Stomach (tissue), 9 donors: ENCODE measurements around the gene ACVR1. TPM values are rescaled to one million over a fixed set of nuclear protein-coding genes. Genes with fewer than 3 reads are reported as not detected.

ENCODE experiments used
- DNase-seq, 2 donors: peaks; one replicate each; pipeline versions ENCODE4 v3.0.0 to v3.0.0-alpha.2; 2013 to 2019
- H3K27ac ChIP-seq, 5 donors: fragments of 200-600 bp in 4 of 5; sonication (generic) in 4 of 5; one replicate each; pipeline ENCODE4 v1.5.1; 2013 to 2019; ENCODE audit warnings: mild to moderate bottlenecking in 1 of 5, moderate library complexity in 1 of 5
- H3K27me3 ChIP-seq, 3 donors: fragments of 200-600 bp; sonication (generic); one replicate each; pipeline ENCODE4 v1.5.1; 2017 to 2019; ENCODE audit warnings: mixed run types in 1 of 3
- H3K36me3 ChIP-seq, 4 donors: fragments of 200-600 bp; sonication (generic); 1 replicate in 3 of 4; 2 replicates in 1 of 4; pipeline ENCODE4 v1.5.1; 2016 to 2019
- H3K4me1 ChIP-seq, 4 donors: fragments of 200-600 bp; sonication (generic); one replicate each; pipeline ENCODE4 v1.5.1; 2016 to 2019
- H3K4me3 ChIP-seq, 4 donors: fragments of 200-600 bp; sonication (generic) in 3 of 4; one replicate each; pipeline ENCODE4 v1.5.1; 2016 to 2019; ENCODE audit warnings: mild to moderate bottlenecking in 1 of 4
- H3K9me3 ChIP-seq, 4 donors: fragments of 200-600 bp; sonication (generic); one replicate each; pipeline ENCODE4 v1.5.1; 2016 to 2019
- CTCF ChIP-seq, 7 experiments: fragments of 450-650 bp in 4 of 7; fragments of 200-600 bp in 3 of 7; sonication (generic) in 3 of 7; IDR thresholded peaks; one replicate each; pipeline ENCODE4 v1.5.1; 2016 to 2019; ENCODE audit warnings: antibody characterized with exemption in 7 of 7, control low read depth in 2 of 7, mild to moderate bottlenecking in 1 of 7
- EP300 ChIP-seq: sonication (generic); formaldehyde crosslinking; IDR thresholded peaks from one replicate; pipeline ENCODE4 v1.6.1; 2017; ENCODE audit warnings: antibody characterized with exemption
- POLR2A ChIP-seq, 4 donors: fragments of 450-650 bp; IDR thresholded peaks; one replicate each; pipeline ENCODE4 v1.6.1; 2016; ENCODE audit warnings: antibody characterized with exemption in 4 of 4, control low read depth in 2 of 4, mild to moderate bottlenecking in 1 of 4, moderate library complexity in 1 of 4
- POLR2AphosphoS5 ChIP-seq, 3 donors: sonication (generic); formaldehyde crosslinking; IDR thresholded peaks; one replicate each; pipeline ENCODE4 v1.6.1; 2016; ENCODE audit warnings: antibody characterized with exemption in 3 of 3
- WGBS, 5 donors: extraction: QIAGEN DNeasy Blood & Tissue Kit in 3 of 5; methylation state at CpG; one replicate each; pipeline versions ENCODE4 v1.1.5 to v1.1.7; 2013 to 2018; 5-methylcytosine and 5-hydroxymethylcytosine counted together
- intact Hi-C: fragments of 100-400 bp; cut with DNase I; formaldehyde crosslinking; loops from one replicate; pipeline ENCODE4 v1.15.1; 2023; ENCODE audit warnings: low total_unique reads
- polyA plus RNA-seq, 3 donors: library from polyadenylated mRNA; stranded (reverse); fragments of 200-250 nt; gene quantifications; one replicate each; pipeline ENCODE4 v1.2.3, GENCODE V29; 2013
- total RNA-seq, 5 donors: library from RNA; depleted of rRNA; stranded (reverse); fragments of >200 nt; gene quantifications; one replicate each; pipeline versions ENCODE4 v1.1.0 to v1.2.3, GENCODE V29; 2014 to 2016
- donor health status: healthy with polysubstance abuse.
- donor health status: Bipolar disorder and iron deficiency.
- donor health status: healthy.

Gene ACVR1
- total and polyA plus RNA-seq, 8 donors: 2.3 to 32.1 (median 5.6) TPM

GRCh38 chr2:157922815-157923214 is 46.7 kb upstream of the ACVR1 start:
- Histone ChIP-seq H3K27me3 (no peaks in the 10 kb centered on the region), H3K4me3 (no peak overlapping the region), H3K27ac (no peak overlapping the region), H3K36me3 (no peaks in the 10 kb centered on the region), H3K9me3 (no peaks in the 10 kb centered on the region), H3K4me1 (no peaks in the 10 kb centered on the region)
- no peak for DNase-seq
- intact Hi-C loops: no loop called here
- TF ChIP-seq POLR2AphosphoS5 (IDR thresholded peaks at IDR 0.05) (no peak), EP300 (no peak), CTCF (IDR thresholded peaks at IDR 0.05) (no peak), POLR2A (IDR thresholded peaks at IDR 0.05) (no peak)
- WGBS, 5 donors: 89 to 95% (median 93%) methylated on average over 1 of the region's 1 CpG

GRCh38 chr2:157922336-157922735 is 46.2 kb upstream of the ACVR1 start:
- intact Hi-C loops: no loop called here
- Histone ChIP-seq H3K27ac (no peak overlapping the region), H3K4me1 (no peaks in the 10 kb centered on the region), H3K27me3 (no peaks in the 10 kb centered on the region), H3K36me3 (no peaks in the 10 kb centered on the region), H3K4me3 (no peak overlapping the region), H3K9me3 (no peaks in the 10 kb centered on the region)
- TF ChIP-seq POLR2A (IDR thresholded peaks at IDR 0.05): no peak
- no peak for TF ChIP-seq POLR2AphosphoS5 (IDR thresholded peaks at IDR 0.05)
- TF ChIP-seq EP300: no peak
- no peak for TF ChIP-seq CTCF (IDR thresholded peaks at IDR 0.05)
- 80 to 90% (median 85%) methylated on average over 5 of the region's 5 CpGs for whole genome bisulfite sequencing, 5 donors
- DNase-seq: no peak

- 57 to 82% (median 73%) methylated on average over 1 of the region's 1 CpG for WGBS, 5 donors
- H3K36me3 ChIP-seq: no peaks in the 10 kb centered on the region
- H3K4me1 ChIP-seq: no peaks in the 10 kb centered on the region
- H3K27ac ChIP-seq: no peak overlapping the region
- H3K27me3 ChIP-seq: no peaks in the 10 kb centered on the region
- TF ChIP-seq CTCF (IDR thresholded peaks at IDR 0.05): no peak
- TF ChIP-seq EP300: no peak
- no peak for TF ChIP-seq POLR2A (IDR thresholded peaks at IDR 0.05)
- no peak for TF ChIP-seq POLR2AphosphoS5 (IDR thresholded peaks at IDR 0.05)
- no peak for DNase-seq
- no peaks in the 10 kb centered on the region for H3K9me3 ChIP-seq
- no peak overlapping the region for H3K4me3 ChIP-seq
- intact Hi-C loops: no loop called here
Observed at GRCh38 chr2:157920736-157921135, 44.6 kb upstream of the ACVR1 start.

- Histone ChIP-seq H3K9me3 (no peaks in the 10 kb centered on the region), H3K4me3 (no peak overlapping the region), H3K27me3 (no peaks in the 10 kb centered on the region), H3K27ac (no peak overlapping the region), H3K36me3 (no peaks in the 10 kb centered on the region), H3K4me1 (no peaks in the 10 kb centered on the region)
- intact Hi-C loops: no loop called here
- TF ChIP-seq CTCF (IDR thresholded peaks at IDR 0.05) (no peak), POLR2AphosphoS5 (IDR thresholded peaks at IDR 0.05) (no peak), POLR2A (IDR thresholded peaks at IDR 0.05) (no peak), EP300 (no peak)
- DNase-seq: no peak
- 73 to 82% (median 74%) methylated on average over 5 to 6 of the region's 6 CpGs for WGBS, 5 donors
Observed at GRCh38 chr2:157919181-157919580, 43.1 kb upstream of the ACVR1 start.
